Epithelial cell of proximal tubule (primary cell): ENCODE measurements around the gene CDH13. TPM values are rescaled to one million over a fixed set of nuclear protein-coding genes. Genes with fewer than 3 reads are reported as not detected.

ENCODE experiments used
- DNase-seq: peaks from one replicate; pipeline ENCODE4 v3.0.0-alpha.2; 2011; ENCODE audit warnings: low read depth
- H3K4me3 ChIP-seq: 2 replicates; pipeline ENCODE4 v1.5.1; 2011; ENCODE audit warnings: low read depth, mild to moderate bottlenecking, low read length
- CTCF ChIP-seq: conservative IDR thresholded peaks from 2 replicates; pipeline ENCODE4 v1.5.1; 2012; ENCODE audit warnings: low read depth, mild to moderate bottlenecking, low read length
- total RNA-seq: library from RNA; depleted of rRNA; stranded (reverse); fragments of >200 nt; gene quantifications from 2 replicates; pipeline ENCODE4 v1.2.3, GENCODE V29; 2015

CDH13 gene
- total RNA-seq, 1 donor from 2014 or later, result 85.4 TPM

- no peak for TF ChIP-seq CTCF
- H3K4me3 ChIP-seq, result no peak overlapping the region
- DNase-seq, result no peak
Observed at GRCh38 chr16:82684256-82684655, 57.5 kb downstream of the CDH13 start.

- no peak for TF ChIP-seq CTCF
- H3K4me3 ChIP-seq, result no peak overlapping the region
- DNase-seq, result no peak
Observed at GRCh38 chr16:82685526-82685925, 58.8 kb downstream of the CDH13 start.

- H3K4me3 ChIP-seq, result no peak overlapping the region
- no peak for TF ChIP-seq CTCF
- DNase-seq, result no peak
Observed at GRCh38 chr16:82694239-82694874, 67.6 kb downstream of the CDH13 start.

- no peak for DNase-seq
- no peak for TF ChIP-seq CTCF
- H3K4me3 ChIP-seq, result no peak overlapping the region
Observed at GRCh38 chr16:82695806-82696205, 69.0 kb downstream of the CDH13 start.

GRCh38 chr16:82699260-82699659 is 72.5 kb downstream of the CDH13 start:
- TF ChIP-seq CTCF, result no peak
- no peak for DNase-seq
- H3K4me3 ChIP-seq, result no peak overlapping the region

GRCh38 chr16:82699711-82700495 is 73.1 kb downstream of the CDH13 start:
- TF ChIP-seq CTCF, result no peak
- H3K4me3 ChIP-seq, result no peak overlapping the region
- no peak for DNase-seq
